Measurements from ENCODE around the gene TMEM9.

TMEM9 gene

DNA sequence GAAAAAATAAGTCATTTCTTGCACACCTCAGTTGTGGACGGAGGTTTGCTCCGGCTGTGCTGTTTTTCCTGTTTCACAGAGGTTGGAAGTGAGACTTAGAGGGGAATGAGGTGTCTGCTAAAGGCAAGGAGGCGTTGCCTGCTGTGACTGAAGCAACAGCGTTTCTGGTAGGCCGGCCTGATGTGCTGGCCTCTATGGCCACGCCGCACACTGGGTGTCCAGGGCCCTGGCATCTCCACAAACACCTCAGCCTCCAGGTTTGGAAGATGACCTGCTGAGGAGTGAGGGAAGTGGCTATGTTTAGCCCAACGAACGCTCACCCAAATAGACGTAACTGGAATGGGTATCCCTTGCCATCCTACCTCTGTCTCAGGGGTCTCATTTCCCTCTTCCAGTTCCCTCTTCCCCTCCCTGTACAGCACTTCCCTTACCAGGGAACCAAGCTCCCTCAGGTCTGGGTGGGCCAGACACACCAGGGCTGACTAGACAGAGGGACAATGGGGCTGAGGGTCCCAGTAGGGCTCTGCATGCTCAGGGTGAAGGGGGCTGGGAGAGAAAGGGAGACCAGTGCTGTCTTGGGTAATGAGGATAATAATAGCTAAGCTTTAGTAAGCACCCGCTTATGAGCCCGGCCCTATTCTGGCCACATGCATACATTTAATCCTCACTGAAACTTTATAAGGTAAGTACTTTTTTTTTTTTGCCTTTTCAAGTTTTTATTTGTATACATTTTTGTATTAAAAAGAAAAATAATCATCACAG is 53.9 kb downstream of the TMEM9 start:
- no peak for DNase-seq

DNA sequence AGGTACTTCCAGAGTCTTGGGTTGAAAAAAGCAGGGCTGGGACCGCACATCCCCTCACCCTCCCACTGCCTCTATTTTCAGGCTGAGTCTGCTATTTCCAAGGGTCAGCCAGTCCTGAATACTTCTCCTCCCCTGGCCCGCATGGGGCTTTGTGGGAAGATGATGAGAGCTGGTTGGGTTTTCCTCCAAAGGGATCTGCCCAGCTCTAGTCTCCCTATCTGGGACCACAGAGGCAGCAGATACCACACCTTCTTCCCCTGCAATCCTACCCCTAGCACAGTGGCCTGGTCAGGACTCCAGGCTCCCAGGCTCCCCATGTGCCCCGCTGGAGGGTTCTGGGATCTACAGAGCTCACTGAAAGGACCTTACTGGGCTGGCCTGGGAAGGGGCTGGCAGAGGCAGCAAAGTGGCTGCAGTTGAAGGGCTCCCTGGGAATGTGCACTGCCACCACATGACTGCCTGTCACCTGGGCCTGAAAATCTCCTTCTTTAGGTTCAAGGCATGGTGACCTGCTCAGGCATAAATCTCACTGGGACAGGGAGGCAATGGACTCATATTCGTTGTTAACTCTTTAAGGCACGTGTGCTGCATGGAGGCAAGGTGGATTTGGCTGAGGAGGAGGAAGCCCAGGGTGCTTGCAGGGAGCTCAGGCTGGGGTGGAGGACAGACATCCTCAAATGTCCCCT is 55.1 kb downstream of the TMEM9 start:
- no peak for DNase-seq

DNA sequence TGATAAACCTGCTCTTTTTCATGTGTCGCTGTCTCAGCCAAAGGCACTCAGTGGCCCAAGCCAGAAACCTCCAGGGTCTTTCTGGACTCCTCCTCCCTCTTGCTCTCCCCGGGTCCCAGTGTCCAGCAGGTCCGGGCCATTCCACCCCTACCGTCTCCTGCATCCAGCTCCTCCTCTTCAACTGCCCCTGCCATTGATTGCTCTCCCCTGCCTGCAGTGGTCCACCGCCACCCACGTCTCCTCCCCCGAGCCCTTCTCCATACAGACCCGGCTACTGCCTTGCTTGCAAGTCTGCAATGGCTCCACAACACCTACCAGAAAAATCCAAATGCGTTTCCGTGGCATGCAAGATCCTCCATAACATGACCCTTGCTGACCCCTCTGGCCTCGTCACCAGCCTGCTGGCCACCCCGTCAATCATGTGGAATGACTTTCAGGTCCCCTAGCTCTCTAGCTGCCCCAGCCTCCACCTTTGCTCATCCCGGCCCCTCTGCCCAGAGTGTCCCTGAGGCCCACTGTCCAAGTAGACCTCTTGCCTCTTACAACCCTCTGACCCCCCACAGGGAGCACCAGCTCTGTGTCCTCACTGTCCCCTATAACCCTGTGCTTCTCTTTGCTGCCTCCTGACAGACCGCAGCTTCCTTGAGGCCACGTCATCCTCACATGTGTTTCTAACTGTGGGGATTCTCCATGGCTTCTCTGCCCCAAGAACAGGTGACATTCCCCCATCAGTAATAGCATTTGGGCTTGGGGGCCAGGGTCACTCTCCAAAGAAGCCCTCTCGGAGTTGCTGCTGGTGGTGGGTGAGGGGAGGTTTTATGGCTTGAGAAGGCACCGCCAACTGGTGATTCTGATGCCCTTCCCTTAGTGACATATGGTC is 57.1 kb downstream of the TMEM9 start:
- no peak for DNase-seq

DNA sequence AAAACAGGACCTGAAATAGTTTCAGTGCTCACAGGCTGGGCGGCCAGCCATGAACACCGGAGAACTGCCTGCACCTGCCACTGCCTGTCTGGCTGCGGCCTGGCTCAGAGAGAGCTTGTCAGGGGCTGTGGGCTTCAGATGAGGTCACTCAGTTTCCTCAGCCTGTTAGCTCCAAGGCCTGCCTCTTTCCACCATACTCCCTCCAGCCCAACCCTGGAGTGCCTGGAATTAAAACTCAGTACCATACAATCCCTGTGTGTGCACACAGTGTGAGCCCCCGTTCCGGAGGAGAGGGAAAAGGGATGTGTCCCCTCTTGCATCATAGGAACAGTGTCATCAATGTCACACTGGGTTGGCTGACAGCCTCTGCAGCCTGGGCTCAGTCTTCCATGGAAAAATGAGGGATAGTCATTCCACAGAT is 58.2 kb downstream of the TMEM9 start:
- DNase-seq, result no peak

DNA sequence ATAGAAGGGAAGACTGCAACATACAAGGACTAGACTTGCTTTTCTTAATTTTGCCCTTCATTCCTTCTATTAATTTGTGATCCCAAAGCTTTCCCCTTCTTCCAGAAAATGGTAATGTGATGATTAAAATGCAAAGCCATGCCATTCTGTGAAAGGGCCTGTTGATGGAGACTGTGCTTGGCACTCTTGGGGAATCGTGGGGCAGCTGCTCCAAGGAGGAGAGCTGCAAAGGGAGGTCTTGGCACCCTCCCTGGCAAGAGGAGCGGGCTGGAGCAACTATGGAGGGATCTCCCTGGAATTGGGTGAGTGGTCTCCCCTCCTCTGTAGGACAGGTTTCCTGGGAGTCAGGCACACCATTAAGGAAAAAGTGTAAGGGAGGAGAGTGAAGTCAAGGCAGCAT is 58.7 kb downstream of the TMEM9 start:
- no peak for DNase-seq

DNA sequence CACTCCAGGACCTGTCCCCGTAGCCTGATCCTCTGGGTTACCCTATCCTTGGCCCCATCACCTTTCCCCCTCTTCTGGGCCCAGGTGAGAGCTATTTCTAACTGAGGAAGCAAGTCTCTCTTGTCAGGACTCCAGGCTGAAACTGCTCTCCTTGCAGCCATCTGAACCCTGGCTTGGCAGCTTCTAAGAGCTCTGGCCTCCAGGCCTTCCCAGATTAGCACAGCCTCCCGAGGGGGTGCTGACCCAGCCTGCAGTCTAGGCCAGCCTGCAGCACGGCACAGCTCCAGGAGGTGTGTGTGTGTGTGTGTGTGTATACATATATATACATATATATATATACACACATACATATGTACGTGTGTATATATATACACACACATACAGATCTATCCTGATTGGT is 59.4 kb downstream of the TMEM9 start:
- no peak for DNase-seq

DNA sequence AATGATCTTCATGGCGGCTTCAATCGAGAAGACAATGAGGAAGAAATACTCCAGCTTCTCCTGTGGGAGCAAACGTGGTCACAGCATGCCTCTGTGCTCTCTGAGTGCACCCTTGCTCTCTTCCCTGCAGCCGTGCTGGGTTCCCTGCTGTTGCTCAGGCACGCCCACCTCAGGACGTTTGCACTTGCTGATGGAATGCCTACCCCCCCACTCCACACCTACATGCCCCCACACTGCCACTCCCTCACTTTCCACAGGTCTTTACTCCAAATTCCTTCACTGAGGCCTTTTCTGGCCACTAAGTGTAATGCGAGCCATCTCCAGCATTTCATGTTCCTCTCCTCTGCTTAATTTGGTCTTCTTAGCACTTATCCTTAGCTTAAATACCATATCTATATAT is 60.3 kb downstream of the TMEM9 start:
- no peak for DNase-seq

DNA sequence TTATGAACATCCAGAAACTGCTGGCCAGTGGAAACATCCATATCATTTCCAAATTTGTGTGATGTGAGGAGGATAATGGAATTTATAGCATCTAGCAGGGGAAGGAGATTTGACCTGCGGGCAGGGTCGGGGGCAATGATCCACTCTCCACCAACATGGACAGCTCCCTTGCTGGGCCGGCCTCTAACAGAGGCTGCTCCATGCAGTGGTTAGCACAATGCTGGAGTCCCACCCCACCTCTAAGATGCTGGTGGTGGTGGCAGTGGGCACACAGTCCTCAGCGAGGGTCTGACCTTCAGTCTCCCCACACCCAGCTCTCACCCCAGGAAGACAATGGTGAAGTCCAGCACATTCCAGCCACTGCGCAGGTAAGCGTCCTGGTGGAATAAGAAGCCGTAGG is 60.7 kb downstream of the TMEM9 start:
- DNase-seq, result no peak

DNA sequence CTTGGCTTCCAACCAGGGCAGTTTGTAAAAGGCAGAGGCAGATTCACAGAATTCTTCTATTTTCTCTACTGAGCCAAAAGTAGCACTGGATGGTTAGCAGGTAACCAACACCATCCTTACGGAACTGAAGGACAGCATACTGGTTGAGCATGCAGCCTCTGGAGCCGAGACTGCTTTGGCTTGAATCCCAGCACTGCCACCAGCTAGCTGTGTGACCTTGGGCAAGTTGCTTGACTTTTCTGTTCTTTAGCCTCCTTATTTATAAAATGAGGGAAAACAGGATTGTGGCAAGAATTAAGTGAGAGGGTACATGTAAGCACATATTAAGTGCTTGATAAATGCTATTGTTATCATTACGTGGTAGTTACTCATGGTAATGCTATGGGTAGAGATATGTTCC is 61.5 kb downstream of the TMEM9 start:
- DNase-seq, result no peak

DNA sequence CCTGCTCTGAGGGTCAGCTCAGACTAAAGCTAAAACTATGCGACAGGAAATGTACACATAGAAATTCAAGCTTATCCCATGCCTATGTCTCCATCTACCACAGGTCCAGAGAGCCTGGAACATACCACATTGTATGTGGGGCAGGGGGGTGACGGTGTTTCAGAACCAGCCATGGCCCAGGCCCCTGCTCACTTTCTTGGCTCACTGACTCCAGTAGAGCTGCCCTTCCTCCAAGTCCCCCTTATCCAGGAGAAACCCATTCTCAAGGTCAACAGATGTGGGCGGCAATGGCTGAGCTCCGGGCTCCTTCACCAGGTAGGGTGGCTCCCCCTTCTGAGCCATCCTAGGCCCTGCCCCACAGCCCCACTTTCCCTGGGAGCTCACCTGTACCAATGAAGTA is 63.0 kb downstream of the TMEM9 start:
- DNase-seq, result no peak

DNA sequence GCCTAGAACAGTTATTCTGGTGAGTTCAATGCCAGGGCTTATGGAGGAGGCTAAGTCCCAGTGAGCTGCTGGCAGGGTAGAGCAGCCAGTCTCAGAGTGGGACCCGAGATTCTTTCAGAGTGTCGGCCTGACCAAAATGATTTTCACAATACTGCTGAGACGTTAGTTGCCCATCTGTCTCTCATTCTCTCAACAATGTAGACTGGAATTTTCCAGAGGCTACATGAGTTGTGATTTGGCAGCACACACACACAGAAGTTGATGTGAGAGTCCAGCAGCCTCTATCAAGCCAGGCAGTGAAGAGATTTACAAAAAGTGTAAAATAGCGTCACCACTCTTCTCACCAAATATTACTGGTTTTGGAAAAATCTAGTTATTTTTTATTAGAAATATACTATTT is 63.7 kb downstream of the TMEM9 start:
- DNase-seq, result no peak

DNA sequence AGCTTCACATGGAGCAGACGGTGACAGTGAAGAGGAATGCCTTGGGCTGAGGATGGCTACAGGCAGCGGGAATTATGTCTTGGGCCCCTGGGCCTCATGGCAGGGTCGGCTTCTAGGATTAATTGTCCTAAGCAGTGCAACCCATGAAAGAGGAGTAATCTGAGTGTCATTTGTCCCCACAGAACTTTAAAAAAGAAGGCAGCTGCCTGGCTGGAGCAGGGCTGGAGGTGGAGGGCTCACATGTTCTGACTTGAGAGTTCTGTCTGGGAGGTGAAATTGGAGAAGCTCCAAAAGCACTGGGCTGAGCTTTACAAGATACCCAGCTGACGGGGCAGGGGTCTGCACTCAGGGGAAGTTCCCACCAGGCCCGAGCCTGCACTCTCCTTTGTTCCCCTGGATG is 64.7 kb downstream of the TMEM9 start:
- DNase-seq, result no peak

DNA sequence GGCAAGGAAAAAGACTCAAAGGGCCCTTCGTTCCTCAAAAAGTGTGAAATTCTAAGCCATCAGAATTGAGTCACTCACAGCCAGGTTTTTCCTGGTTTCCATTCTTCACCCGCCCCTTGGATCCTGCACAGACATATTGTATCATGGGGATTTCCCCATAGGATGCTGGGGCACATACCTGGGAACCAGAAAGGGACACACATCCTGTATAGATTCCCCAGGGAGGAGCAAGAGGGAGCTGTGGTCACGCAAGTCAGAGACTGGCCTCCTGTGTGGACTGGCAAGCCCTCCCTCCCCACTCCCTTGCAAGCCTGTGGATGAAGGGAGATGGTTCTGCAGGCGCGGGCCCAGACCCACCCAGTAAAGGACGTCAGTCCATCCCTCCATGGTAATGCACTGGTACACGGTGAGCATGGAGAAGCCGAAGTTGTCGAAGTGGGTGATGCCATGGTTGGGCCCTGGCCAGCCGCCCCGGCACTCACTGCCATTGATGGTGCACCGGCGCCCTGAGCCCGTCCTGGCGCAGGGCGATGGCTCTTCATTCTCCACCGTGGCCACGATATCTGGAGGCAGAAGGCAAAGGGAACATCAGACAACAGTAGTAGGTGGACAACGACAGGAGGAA is 65.3 kb downstream of the TMEM9 start:
- no peak for DNase-seq

DNA sequence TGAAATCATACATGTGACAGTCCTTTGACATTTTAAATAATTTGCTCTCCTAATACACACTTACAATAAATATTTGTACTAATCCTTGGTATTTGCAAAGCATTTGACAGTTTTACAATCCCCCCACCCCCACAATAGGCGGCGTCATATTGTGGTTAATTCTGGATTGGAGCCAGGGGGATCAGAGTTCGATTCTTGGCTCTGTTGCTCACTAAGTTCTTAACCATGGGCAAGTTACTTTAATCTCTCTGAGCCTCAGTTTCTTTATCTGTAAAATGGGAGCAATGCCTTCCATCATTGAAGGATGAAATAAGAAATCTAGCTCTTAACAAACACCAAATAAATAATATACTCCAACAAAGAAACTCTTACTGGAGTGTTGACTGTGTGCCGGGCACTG is 65.9 kb downstream of the TMEM9 start:
- no peak for DNase-seq

DNA sequence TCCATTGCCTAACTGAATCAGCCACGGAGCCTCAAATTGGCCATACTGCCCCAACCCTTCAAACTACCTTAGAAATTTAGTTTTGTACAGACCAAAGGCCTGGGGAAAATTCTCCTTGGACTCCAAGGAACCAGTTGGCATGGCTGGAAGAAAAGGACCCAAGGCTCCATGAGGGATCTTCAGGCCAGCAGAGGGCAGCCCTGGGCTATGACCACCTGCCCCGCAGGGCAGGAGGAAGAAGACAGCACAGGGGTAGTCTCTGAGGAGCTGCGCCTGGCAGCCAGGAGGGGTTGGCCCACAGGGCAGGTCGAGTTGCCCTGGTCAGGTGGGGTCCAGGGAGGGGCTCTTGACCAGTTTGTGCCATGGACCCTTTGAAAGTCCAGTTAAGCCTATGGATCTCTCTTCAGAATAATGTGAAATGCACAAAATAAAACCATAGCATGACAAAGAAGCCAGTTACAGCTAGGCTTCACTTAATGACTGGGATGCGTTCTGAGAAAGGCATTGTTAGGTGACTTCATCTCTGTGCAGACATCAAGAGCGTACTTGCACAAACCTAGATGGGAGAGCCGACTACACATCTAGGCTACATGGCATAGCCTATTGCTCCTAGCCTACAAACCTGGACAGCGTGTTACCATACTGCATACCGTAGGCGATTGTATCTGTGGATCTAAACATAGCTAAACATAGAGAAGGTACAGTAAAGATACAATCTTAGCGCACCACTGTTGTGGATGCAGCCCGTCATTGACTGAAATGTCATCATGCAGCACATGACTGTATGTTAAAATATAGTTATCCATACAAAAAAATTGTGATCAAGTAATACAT is 68.2 kb downstream of the TMEM9 start:
- no peak for DNase-seq

Measured in GDM1 (cell line).